Activated naive CD8-positive, alpha-beta T cell treated with anti-CD3 and anti-CD28 coated beads, Interleukin-2, amount 50 U/mL, for 16 hours (primary cell): Measurements from ENCODE around the gene DIP2C.
"Not testable (repeated sequence)": the region's sequence is repeated elsewhere in the genome, so short reads cannot be mapped to it uniquely, and the experiment has no call there.

Experiments used
- DNase-seq: peaks from one replicate; pipeline ENCODE4 v3.0.0-alpha.2; 2020; ENCODE audit warnings: low read depth, low spot score

The DIP2C gene

DNA sequence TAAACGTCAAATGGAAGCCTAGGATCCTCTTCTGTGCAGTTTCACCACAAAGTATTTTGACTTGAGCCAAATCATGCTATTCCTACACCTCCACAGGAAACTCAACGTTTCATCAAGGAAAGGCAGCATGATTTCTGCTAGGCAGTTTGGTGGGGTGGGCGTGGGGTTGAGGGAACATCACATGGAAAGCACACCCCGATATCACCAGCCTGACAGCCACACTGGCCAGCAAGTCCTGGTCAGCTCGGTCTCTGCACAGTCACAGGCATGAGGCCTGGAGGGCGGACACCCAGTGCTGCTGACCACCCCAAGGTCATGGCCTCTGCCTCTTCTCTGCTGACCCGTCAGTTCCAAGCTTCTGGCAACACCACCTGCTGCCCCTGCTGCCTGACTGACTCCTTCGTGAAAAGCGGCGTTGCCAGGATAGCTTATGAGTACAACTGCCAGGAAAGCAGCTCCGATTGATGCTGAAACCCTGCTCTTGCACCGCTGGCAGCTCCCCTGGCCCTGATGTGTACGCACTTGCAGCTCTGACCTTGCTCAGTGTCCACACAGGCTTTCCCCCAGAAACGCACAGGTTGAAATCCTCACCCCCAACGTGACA is 171.5 kb downstream of the DIP2C start:
- DNase-seq: no peak

GRCh38 chr10:517241-517830 is 172.1 kb downstream of the DIP2C start:
- no peak for DNase-seq

- DNase-seq: no peak
Measured at GRCh38 chr10:516764-517163, 172.7 kb downstream of the DIP2C start.

DNA sequence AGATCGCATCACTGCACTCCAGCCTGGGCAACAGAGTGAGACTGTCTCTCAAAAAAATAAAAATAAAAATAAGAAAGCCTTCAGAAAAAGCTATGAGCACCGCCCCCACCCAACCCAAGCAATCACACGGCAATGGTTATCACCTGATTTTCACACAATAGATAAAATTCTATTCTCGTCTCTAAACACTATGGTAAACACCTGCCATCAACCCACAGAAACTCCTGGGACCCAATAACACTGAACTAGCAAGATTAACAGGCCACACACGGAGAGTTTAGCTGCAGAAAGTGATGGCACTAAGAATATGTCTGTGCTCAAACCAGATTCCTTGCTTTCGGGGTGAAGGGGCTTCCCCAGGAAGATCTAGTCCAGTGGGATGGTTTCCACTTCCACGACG is 173.8 kb downstream of the DIP2C start:
- no peak for DNase-seq

DNA sequence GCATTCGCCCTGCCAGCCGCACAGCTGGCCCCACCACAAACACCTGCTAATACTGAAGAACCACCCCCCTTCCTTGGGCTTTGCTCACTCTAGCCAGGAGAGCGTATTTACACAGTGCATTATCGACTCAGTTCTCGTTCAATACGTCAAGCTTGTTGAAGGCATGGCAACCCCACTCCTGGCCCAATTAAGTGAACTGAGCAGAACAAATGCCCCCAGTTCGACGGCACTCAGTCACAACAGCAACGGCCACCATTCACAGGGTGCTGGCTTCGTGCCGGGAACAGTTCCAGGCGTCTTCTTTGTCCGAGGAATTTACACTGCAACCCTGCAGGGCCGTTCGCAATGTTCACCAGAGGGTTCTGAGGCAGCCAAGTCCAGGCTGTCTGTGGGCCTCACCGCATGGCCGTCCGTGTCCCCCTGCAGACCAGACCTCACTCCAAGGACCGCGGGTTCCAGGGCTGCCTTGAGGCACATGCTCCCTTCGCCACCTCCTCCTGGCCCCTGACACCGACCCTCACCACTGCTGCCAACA is 175.3 kb downstream of the DIP2C start:
- no peak for DNase-seq

DNA sequence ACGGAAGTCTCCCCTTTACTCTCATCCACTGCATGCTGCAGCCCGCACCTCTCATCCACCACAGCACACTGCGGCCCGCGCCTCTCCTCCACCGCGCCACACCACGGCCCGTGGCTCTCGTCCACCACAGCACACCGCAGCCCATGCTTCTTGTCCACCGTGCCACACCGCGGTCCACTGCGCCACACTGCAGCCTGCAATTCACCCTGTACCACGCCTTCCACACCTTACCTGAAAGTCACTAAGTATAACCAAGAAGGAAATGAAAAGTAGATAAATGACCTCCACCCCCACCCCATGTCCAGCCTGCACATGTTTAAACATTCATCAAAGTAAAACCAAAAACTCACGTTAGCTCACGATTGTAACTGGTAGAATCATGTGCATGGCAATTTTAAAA is 176.1 kb downstream of the DIP2C start:
- no peak for DNase-seq

GRCh38 chr10:512661-513060 is 176.8 kb downstream of the DIP2C start:
- DNase-seq: not testable (repeated sequence)

DNA sequence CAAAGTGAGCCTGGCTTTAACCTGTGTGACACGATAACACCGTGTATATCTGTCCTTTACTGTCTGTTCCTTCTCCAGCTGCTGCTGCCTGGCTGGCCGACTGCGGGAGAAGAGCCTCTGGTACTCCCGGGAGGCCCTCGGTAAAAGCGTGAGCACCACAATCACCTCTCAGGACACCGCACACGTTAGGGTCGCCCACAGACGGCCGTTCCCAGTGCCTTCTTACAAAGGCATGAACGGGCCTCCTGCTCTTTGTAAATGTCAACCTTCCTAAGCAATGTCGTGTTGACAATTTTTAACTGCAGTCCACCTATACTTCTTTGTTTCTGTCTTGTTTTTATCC is 177.6 kb downstream of the DIP2C start:
- no peak for DNase-seq

GRCh38 chr10:511101-511848 is 178.2 kb downstream of the DIP2C start:
- peak; percentile 54 for DNase-seq

DNA sequence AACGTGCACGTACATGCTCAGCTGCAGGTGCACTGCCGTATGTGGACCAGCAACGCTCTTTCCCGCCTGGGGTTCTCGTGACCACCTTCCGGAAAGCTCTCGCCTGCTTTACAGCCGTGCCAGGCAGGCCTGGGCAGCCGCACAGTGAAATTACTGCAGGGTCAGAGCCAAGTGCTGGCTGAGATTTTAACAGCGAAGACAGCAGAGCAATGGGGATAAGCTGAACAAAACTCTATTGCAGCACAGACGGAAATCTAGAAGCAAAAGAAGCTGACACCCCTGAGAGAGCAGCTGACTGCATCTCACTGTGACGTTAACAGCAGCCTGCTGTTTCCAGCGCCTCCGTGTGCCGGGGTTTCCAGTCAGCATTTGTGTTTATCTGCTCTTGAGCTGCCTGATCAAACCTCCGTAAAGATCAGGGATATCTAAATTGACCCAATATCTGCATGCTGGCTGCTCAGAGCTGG is 179.0 kb downstream of the DIP2C start:
- DNase-seq: no peak

DNA sequence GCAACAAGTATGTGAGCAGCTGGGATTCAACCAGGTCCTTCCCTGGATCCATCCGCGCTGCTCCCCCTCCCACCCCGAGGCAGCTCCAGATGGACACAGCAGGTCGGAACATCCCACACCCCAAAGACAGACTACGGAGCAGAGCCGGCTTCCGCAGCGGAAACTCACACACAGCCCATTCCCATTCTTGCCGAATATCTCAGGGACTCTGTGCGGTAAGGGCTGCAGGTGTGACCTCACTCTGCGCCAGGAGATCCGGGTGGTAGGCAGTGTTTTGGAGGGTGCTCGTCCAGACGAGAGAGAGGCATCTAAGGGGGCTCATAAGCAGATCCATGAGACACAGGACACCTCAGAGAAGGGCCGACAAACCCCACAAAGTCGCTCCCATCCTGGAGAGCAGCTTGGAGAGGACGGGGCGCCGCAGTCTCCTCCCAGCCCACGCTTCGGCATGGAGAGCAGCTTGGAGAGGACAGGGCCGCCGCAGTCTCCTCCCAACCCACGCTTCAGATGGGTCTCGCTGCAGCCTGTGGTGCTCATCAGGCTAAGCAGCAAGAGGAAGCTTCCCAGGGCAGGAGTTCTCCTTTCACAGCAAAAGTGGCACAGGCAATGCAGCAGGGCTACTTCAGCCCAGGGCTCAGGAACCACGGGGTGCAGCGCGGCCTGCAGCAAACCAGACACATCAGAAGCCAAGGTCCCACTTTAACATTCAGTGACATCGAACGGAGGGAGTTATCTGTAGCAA is 179.9 kb downstream of the DIP2C start:
- DNase-seq: no peak

GRCh38 chr10:508726-509125 is 180.7 kb downstream of the DIP2C start:
- DNase-seq: no peak

GRCh38 chr10:507908-508444 is 181.5 kb downstream of the DIP2C start:
- DNase-seq: no peak

DNA sequence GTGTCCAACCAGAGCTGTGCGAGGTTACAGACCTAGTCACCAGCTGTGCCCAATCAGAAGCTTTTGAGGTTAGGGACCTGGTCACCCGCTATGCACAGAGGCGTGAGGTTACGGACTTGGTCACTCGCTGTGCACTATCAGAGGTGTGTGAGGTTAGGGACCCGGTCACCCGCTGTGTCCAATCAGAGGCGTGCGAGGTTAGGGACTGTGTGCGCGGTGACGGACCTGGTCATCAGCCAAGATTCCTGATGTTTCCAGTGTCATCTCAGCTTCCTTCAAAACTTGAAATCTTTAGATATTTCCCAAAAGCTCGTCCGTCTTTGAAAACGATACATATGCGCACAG is 182.1 kb downstream of the DIP2C start:
- DNase-seq: no peak

DNA sequence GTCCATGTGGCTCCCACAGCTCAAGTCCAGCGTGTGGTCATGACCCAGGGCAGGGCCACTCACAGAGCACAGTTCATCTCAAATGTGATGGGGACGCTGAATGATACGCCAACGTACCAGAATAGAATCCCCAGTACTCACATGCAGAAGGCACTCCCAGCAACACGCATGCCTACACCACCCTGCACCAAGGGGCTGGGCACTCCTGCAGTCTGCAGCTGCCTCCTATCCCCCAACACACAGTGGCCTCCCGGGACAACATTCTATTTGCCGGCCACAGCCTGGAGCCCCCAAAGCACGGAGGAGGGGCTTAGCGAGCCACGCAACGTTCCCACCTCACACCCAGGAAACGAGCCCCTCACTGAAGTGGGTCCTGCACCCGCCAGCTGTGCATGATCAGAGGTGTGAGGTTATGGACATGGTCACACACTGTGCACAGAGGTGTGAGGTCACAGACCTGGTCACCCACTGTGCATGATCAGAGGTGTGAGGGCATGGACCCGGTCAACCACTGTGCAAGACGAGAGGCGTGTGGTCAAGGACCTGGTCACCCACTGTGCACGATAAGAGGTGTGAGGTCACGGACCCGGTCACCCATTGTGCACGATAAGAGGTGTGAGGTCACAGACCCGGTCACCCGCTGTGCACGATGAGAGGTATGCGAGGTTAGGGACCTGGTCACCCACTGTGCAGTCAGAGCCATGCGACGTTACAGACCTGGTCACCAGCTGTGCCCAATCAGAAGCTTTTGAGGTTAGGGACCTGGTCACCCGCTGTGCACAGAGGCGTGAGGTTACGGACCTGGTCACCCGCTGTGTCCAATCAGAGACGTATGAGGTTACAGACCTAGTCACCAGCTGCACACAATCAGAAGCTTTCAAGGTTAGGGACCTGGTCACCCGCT is 182.8 kb downstream of the DIP2C start:
- DNase-seq: no peak

- no peak for DNase-seq
Measured at GRCh38 chr10:505419-505818, 184.0 kb downstream of the DIP2C start.

- DNase-seq: no peak
Measured at GRCh38 chr10:504806-505205, 184.7 kb downstream of the DIP2C start.

GRCh38 chr10:504121-504611 is 185.3 kb downstream of the DIP2C start:
- no peak for DNase-seq

DNA sequence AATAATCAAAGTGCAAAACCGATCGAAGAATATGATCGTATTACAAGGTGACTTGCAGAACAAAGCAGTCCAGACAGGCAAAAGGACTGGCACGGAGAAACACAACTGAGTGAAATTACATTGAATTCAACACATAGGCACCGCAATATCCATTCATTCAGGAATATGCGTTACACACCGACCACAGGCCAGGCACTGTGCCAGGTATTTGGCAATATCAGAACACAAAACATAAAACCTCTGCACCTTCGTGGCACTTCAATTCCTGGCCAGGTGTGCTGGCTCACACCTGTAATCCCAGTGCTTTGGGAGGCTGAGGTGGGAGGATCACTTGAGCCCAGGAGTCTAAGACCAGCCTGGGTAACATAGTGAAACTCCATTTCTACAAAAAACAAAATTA is 187.9 kb downstream of the DIP2C start:
- no peak for DNase-seq

DNA sequence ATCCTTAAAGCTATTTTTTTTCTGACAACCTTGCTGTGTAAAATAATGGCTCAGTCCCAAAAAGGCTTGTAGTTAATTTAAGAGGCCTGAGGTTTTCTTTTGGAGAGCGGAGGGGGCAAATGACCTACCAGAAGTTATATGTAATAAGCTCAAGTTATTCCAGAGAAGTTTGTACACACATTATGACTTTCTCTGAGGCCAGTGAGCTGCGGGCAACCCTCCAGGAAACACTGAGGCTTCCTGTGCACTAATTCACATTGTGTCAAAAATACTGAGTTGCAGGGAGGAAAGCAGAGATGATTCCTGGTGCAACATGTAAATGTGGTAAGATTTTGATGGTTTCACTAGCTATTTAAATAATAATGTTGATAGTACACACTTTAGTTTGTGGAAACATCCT is 188.6 kb downstream of the DIP2C start:
- no peak for DNase-seq

DNA sequence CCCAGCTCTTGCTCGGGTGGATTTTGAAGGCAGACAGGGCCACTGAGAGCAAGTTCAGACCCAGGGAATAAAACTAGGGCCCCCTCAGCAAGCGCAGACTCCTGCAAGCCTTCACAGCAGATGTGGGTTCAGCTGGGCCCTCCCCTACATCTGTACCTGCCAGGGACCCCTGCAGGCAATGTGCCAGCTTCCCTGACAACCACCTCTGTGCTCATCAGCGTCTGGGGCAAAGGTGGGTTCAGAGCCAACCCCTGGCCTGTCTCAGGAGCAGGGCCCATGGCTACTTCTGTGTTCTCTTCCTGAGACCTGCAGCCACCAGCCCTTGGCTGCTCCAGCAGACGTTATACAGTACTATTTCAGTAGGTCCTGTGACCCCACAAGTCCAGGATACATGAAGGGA is 189.5 kb downstream of the DIP2C start:
- no peak for DNase-seq
